Epithelial cell of esophagus (primary cell): ENCODE data around the gene RAN.
"Not testable (repeated sequence)": the region's sequence is repeated elsewhere in the genome, so short reads cannot be mapped to it uniquely, and the experiment has no call there.

Experiments used
- DNase-seq: peaks from one replicate; pipeline ENCODE4 v3.0.0; 2010; ENCODE audit warnings: low read depth
- H3K4me3 ChIP-seq: 2 replicates; pipeline ENCODE4 v1.5.1; 2011; ENCODE audit warnings: mild to moderate bottlenecking, low read length, control low read depth
- CTCF ChIP-seq: IDR thresholded peaks from 2 replicates; pipeline ENCODE4 v1.5.1; 2011; ENCODE audit warnings: low read depth, mild to moderate bottlenecking, low read length, control low read depth, inconsistent platforms; ENCODE audit not compliant: insufficient read depth; ENCODE audit errors: missing control alignments

RAN gene

GRCh38 chr12:130838284-130838950, 33.4 kb upstream of the RAN start:
- H3K4me3 ChIP-seq, result peak overlapping the region; percentile 52
- TF ChIP-seq CTCF, result no peak

DNA sequence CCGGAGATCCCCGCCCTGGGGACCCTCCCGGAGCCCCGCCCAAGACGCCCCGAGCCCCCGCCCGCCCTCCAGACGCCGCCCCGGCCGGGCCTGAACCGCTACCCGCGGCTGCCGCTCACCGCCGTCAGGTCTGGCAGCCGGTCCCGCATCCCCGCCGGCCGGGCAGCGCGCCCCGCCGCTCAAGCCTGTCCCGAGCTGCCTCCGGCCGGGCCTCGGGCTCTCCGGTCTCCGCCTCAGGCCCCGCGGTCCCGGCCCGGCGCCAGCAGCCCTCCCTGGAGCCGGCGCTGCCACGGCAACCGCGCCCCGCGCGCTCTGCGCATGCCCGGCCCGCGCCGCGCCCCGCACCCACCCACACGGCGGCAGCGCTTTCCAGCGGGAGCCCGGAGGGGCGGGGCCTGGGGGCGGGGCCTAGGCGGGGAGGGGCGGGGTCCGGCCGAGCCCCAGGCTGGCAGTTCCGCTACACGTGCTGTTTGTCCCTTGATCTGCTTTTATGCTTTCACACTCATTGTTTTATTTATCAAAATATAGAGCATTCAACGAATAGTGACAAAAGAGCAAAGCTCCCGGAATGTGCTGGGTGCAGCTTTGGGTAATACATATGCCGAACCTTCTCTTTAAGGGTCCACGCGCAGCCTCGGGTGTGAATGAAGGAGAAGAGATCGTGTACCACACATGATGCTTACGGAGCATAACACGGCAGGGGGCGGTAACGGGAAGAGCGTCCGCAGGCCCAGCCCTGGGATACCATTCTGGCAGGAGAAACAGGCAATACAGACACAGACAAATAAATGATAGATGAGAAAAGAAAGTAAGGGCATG, 32.7 kb upstream of the RAN start, which contains the start of gene STX2:
Gene STX2, minus strand, starts transcription at position 300 of the 819 bp plus-strand sequence. Its CDS starts 151 bp downstream, at position 149.
- DNase-seq, result peak; percentile 71
- no peak for TF ChIP-seq CTCF

More at GRCh38 chr12:130838284-130838950, 33.4 kb upstream of the RAN start:
- peak; percentile 35 for DNase-seq

DNA sequence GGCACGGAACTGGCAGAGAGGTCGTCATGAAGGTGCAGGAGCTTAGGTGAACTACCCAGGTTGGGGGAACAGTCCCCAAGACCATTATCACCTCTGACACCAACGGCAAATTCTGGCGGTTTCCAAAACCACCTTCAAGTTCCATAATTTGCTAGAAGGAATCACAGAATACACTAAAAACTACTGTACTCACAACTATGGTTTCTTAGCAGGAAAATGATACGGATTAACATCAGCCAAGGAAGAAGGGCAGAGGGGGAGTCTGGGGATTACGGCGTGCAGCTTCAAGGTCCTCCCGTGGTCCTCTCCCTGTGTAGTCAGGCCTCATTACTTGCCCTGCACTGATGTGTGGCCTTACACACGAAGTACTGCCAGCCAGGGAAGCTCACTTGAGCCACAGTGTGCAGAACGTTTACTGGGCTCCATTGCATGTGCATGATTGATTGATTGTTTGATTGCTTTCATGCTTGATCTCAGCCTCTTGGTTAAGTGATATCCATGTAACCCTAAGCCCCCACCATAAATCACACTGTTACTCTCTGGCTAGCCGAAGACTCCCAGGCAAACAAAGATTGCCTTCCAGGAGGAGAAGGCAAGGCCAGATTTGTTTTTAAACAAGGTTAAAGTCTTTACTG, 32.0 kb upstream of the RAN start:
- no peak for DNase-seq
- no peak overlapping the region for H3K4me3 ChIP-seq
- no peak for TF ChIP-seq CTCF

More for the DNA sequence above, 32.7 kb upstream of the RAN start, which contains the start of gene STX2:
- peak within 1 kb of the TSS; percentile 52 for H3K4me3 ChIP-seq

- no peak for TF ChIP-seq CTCF
- H3K4me3 ChIP-seq, result no peak overlapping the region
- no peak for DNase-seq
Measured at GRCh38 chr12:130846369-130846768, 25.5 kb upstream of the RAN start.

DNA sequence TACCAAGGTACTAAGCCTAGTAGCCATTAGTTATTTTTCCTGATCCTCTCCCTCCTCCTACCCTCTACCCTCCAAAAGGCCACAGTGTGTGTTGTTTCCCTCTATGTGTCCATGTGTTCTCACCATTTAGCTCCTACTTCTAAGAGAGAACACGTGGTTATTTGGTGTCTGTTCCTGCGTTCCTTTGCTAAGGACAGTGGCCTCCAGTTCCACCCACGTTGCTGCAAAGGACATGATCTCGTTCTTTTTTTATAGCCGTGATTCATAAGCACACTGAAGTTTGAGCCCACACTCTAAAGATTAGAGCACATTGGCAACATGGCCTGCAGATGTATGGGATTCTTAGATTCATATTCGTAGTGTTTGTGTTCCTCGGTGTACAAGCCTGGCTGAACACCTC, 24.8 kb upstream of the RAN start:
- H3K4me3 ChIP-seq, result no peak overlapping the region
- DNase-seq, result no peak
- no peak for TF ChIP-seq CTCF

DNA sequence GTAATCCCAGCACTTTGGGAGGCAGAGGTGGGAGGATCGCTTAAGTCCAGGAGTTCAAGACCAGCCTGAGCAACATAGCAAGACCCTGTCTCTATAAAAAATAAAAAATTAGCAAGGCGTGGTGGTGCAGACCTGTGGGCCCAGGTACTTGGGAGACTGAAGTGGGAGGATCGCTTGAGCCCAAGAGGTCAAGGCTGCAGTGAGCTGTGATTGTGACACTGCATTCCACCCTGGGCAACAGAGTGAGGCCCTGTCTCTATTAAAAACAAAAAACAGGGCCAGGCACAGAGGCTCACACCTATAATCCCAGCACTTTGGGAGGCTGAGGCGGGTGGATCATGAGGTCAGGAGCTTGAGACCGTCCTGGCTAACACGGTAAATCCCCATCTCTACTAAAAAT, 23.8 kb upstream of the RAN start:
- not testable (repeated sequence) for DNase-seq

GRCh38 chr12:130848785-130849305, 23.0 kb upstream of the RAN start:
- not testable (repeated sequence) for DNase-seq, H3K4me3 ChIP-seq

More for the DNA sequence above, 23.8 kb upstream of the RAN start:
- H3K4me3 ChIP-seq, result not testable (repeated sequence)
